H1 (cell line): ENCODE results near the gene KIAA1328.

ENCODE experiments used
- NANOG ChIP-seq: IDR thresholded peaks from 2 replicates; pipeline ENCODE4 v1.6.1; 2011; ENCODE audit warnings: low read length, low read depth, mild to moderate bottlenecking, inconsistent platforms; ENCODE audit not compliant: insufficient read depth, poor library complexity, severe bottlenecking
- NRF1 ChIP-seq: IDR thresholded peaks from 2 replicates; pipeline ENCODE4 v1.6.1; 2011; ENCODE audit warnings: mild to moderate bottlenecking, low read depth, low read length, improper control_type of control experiment
- POLR2AphosphoS5 ChIP-seq: IDR thresholded peaks from 2 replicates; pipeline ENCODE4 v1.6.1; 2011; ENCODE audit warnings: low read depth, low read length
- ZNF274 ChIP-seq: IDR thresholded peaks from 2 replicates; pipeline ENCODE4 v1.7.0; 2012; ENCODE audit warnings: low read length, borderline replicate concordance; ENCODE audit errors: extremely low read depth
- TF ChIP-seq, protein P1 (sequence below), 3 experiments: IDR thresholded peaks; 1 replicate in 2 of 3; 2 replicates in 1 of 3; pipeline versions ENCODE4 v1.5.1 to v1.6.1; 2011; ENCODE audit warnings: low read length in 3 of 3, mild to moderate bottlenecking in 3 of 3, inconsistent platforms in 2 of 3, low read depth in 1 of 3, moderate library complexity in 1 of 3; ENCODE audit not compliant: insufficient read depth in 1 of 3; ENCODE audit errors: control extremely low read depth in 1 of 3

DNA sequence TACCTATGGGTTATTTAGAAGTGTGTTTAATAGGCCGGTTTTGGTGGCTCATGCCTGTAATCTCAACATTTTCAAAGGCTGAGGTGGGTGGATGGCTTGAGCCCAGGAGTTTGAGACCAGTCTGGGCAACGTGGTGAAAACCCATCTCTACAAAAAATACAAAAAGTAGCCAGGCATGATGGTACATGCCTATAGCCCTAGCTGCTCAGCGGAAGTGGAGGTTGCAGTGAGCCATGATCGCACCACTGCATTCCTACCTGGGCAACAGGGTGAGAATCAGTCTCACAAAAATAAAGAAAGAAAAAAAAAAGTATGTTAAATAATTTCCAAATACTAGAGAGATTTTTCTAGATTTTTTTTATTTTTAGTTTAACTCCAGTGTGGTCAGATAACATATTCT is 316.0 kb downstream of the KIAA1328 start:
- TF ChIP-seq POLR2AphosphoS5, result no peak
- no peak for TF ChIP-seq ZNF274
- no peak for TF ChIP-seq NANOG
- TF ChIP-seq, protein P1, sequence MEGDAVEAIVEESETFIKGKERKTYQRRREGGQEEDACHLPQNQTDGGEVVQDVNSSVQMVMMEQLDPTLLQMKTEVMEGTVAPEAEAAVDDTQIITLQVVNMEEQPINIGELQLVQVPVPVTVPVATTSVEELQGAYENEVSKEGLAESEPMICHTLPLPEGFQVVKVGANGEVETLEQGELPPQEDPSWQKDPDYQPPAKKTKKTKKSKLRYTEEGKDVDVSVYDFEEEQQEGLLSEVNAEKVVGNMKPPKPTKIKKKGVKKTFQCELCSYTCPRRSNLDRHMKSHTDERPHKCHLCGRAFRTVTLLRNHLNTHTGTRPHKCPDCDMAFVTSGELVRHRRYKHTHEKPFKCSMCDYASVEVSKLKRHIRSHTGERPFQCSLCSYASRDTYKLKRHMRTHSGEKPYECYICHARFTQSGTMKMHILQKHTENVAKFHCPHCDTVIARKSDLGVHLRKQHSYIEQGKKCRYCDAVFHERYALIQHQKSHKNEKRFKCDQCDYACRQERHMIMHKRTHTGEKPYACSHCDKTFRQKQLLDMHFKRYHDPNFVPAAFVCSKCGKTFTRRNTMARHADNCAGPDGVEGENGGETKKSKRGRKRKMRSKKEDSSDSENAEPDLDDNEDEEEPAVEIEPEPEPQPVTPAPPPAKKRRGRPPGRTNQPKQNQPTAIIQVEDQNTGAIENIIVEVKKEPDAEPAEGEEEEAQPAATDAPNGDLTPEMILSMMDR (IDR thresholded peaks at IDR 0.05; ENCODE audit: control extremely low read depth in 1 of 3, insufficient read depth in 1 of 3, low read depth in 1 of 3, low read length in 3 of 3), result no peak
- no peak for TF ChIP-seq NRF1
